Measurements from ENCODE around the gene GHRHR.

Gene GHRHR

GRCh38 chr7:31028006-31028405, 64.3 kb downstream of the GHRHR start:
- H3K9me2 ChIP-seq (replicated peaks; ENCODE audit: insufficient read depth, low read length), result no peaks in the 10 kb centered on the region
- DNase-seq, result no peak
- no peaks in the 10 kb centered on the region for H3F3A ChIP-seq (ENCODE audit: insufficient read depth, low read length)
- H4K20me1 ChIP-seq (ENCODE audit: insufficient read depth, low read length), result no peaks in the 10 kb centered on the region
- H3K9me3 ChIP-seq (replicated peaks; ENCODE audit: insufficient read depth, low read length), result no peaks in the 10 kb centered on the region
- H2AFZ ChIP-seq (ENCODE audit: low read length), result no peak overlapping the region
- H3K4me1 ChIP-seq (ENCODE audit: low read length), result no peaks in the 10 kb centered on the region
- no peak overlapping the region for H3K4me2 ChIP-seq (ENCODE audit: low read depth, low read length)
- H3K27me3 ChIP-seq (replicated peaks; ENCODE audit: insufficient read depth, low read length), result no peaks in the 10 kb centered on the region
- no peak overlapping the region for H3K9ac ChIP-seq (ENCODE audit: low read length)
- H3K4me3 ChIP-seq (ENCODE audit: low read length), result no peak overlapping the region
- no peak for TF ChIP-seq EZH2 (optimal IDR thresholded peaks at IDR 0.05; ENCODE audit: low read depth, low read length)
- TF ChIP-seq EZH2phosphoT487 (IDR thresholded peaks at IDR 0.05; ENCODE audit: low read length), result no peak
- no peak for TF ChIP-seq CTCF (IDR thresholded peaks at IDR 0.05; ENCODE audit: low read length)
- H3K27ac ChIP-seq (ENCODE audit: low read length), result no peak overlapping the region
- no peaks in the 10 kb centered on the region for H3K36me3 ChIP-seq (replicated peaks; ENCODE audit: insufficient read depth, low read length)
- no peaks in the 10 kb centered on the region for H3K79me2 ChIP-seq (ENCODE audit: low read length)

GRCh38 chr7:31028417-31028992, 64.8 kb downstream of the GHRHR start:
- no peak for DNase-seq
- H3K27ac ChIP-seq (ENCODE audit: low read length), result no peak overlapping the region
- H3K4me1 ChIP-seq (ENCODE audit: low read length), result no peaks in the 10 kb centered on the region
- no peak overlapping the region for H2AFZ ChIP-seq (ENCODE audit: low read length)
- H3K9me2 ChIP-seq (replicated peaks; ENCODE audit: insufficient read depth, low read length), result no peaks in the 10 kb centered on the region
- no peaks in the 10 kb centered on the region for H3K9me3 ChIP-seq (replicated peaks; ENCODE audit: insufficient read depth, low read length)
- H3K36me3 ChIP-seq (replicated peaks; ENCODE audit: insufficient read depth, low read length), result no peaks in the 10 kb centered on the region
- H3K4me2 ChIP-seq (ENCODE audit: low read depth, low read length), result no peak overlapping the region
- no peaks in the 10 kb centered on the region for H3K27me3 ChIP-seq (replicated peaks; ENCODE audit: insufficient read depth, low read length)
- TF ChIP-seq CTCF (IDR thresholded peaks at IDR 0.05; ENCODE audit: low read length), result no peak
- TF ChIP-seq EZH2 (optimal IDR thresholded peaks at IDR 0.05; ENCODE audit: low read depth, low read length), result no peak
- no peak for TF ChIP-seq EZH2phosphoT487 (IDR thresholded peaks at IDR 0.05; ENCODE audit: low read length)
- no peaks in the 10 kb centered on the region for H3K79me2 ChIP-seq (ENCODE audit: low read length)
- no peaks in the 10 kb centered on the region for H3F3A ChIP-seq (ENCODE audit: insufficient read depth, low read length)
- H3K4me3 ChIP-seq (ENCODE audit: low read length), result no peak overlapping the region
- no peaks in the 10 kb centered on the region for H4K20me1 ChIP-seq (ENCODE audit: insufficient read depth, low read length)
- no peak overlapping the region for H3K9ac ChIP-seq (ENCODE audit: low read length)
